ENCODE data around the gene DUSP1. TPM values are rescaled to one million over a fixed set of nuclear protein-coding genes. Genes with fewer than 3 reads are reported as not detected.
A peak's percentile ranks its signal among the peaks of the same experiment; 100 is the strongest.
"Not testable (repeated sequence)": the region's sequence is repeated elsewhere in the genome, so short reads cannot be mapped to it uniquely, and the experiment has no call there.

Gene DUSP1
- total RNA-seq, 1 experiment from 2014 or later = 10.3 TPM

GRCh38 chr5:172786736-172787462 is 15.9 kb upstream of the DUSP1 start:
- TF ChIP-seq EZH2 (IDR thresholded peaks at IDR 0.05; ENCODE audit: low read depth) (no peak), CTCF (conservative IDR thresholded peaks at IDR 0.05) (no peak)
- Histone ChIP-seq H3K27ac (no peak overlapping the region), H3K27me3 (ENCODE audit: insufficient read depth, low read depth) (no peaks in the 10 kb centered on the region), H3K9me2 (ENCODE audit: insufficient read depth) (no peaks in the 10 kb centered on the region), H3K4me3 (no peak overlapping the region), H3K79me2 (ENCODE audit: low read depth) (no peaks in the 10 kb centered on the region), H3K4me2 (no peak overlapping the region), H4K20me1 (ENCODE audit: insufficient read depth) (no peaks in the 10 kb centered on the region), H3F3A (ENCODE audit: insufficient read depth, low read depth) (peaks cover 24% of the 10 kb centered on the region), H3K4me1 (replicated peaks; ENCODE audit: insufficient read depth) (peaks cover 37% of the 10 kb centered on the region), H3K36me3 (ENCODE audit: low read depth) (no peaks in the 10 kb centered on the region), H3K9me3 (ENCODE audit: insufficient read depth, low read depth) (peaks cover 5% of the 10 kb centered on the region; the same call in 1 of the 2 replicates), H2AFZ (no peak overlapping the region)
- BruUV-seq (replicated peaks) = no TSS peak
- CTCF ChIA-PET = no interaction called here
- POLR2A ChIA-PET (ENCODE audit: unreplicated experiment) = no interaction called here
- intact Hi-C loops (cut with micrococcal nuclease; ENCODE audit: unreplicated experiment) = no loop called here
- DNase-seq = no peak

- no peaks in the 10 kb centered on the region for H3K36me3 ChIP-seq (ENCODE audit: low read depth)
- H3K4me2 ChIP-seq = no peak overlapping the region
- H3K9me3 ChIP-seq (ENCODE audit: insufficient read depth, low read depth) = peaks cover 5% of the 10 kb centered on the region; the same call in 1 of the 2 replicates
- CTCF ChIA-PET = no interaction called here
- H3F3A ChIP-seq (ENCODE audit: insufficient read depth, low read depth) = peaks cover 30% of the 10 kb centered on the region
- H3K27me3 ChIP-seq (ENCODE audit: insufficient read depth, low read depth) = no peaks in the 10 kb centered on the region
- H3K9me2 ChIP-seq (ENCODE audit: insufficient read depth) = no peaks in the 10 kb centered on the region
- H3K27ac ChIP-seq = no peak overlapping the region
- no peaks in the 10 kb centered on the region for H3K79me2 ChIP-seq (ENCODE audit: low read depth)
- POLR2A ChIA-PET (ENCODE audit: unreplicated experiment) = no interaction called here
- no peak overlapping the region for H3K4me3 ChIP-seq
- no TSS peak for BruUV-seq (replicated peaks)
- TF ChIP-seq CTCF (conservative IDR thresholded peaks at IDR 0.05) (no peak), EZH2 (IDR thresholded peaks at IDR 0.05; ENCODE audit: low read depth) (no peak)
- peaks cover 45% of the 10 kb centered on the region for H3K4me1 ChIP-seq (replicated peaks; ENCODE audit: insufficient read depth)
- H4K20me1 ChIP-seq (ENCODE audit: insufficient read depth) = no peaks in the 10 kb centered on the region
- no peak overlapping the region for H2AFZ ChIP-seq
- intact Hi-C loops (cut with micrococcal nuclease; ENCODE audit: unreplicated experiment) = no loop called here
- DNase-seq = no peak
Observed at GRCh38 chr5:172785429-172786088, 14.6 kb upstream of the DUSP1 start.

- CTCF ChIA-PET = interaction anchor here (0.6 kb wide), 1 partner anchor 76 kb away, joined by 4 read pairs; no protein-coding TSS in a partner anchor
Observed at GRCh38 chr5:172784162-172784561, 13.2 kb upstream of the DUSP1 start.

GRCh38 chr5:172783319-172783718 is 12.3 kb upstream of the DUSP1 start:
- H3K9me2 ChIP-seq (ENCODE audit: insufficient read depth); intact Hi-C loops (cut with micrococcal nuclease; ENCODE audit: unreplicated experiment); H3K79me2 ChIP-seq (ENCODE audit: low read depth); H3K9me3 ChIP-seq (ENCODE audit: insufficient read depth, low read depth); H3K36me3 ChIP-seq (ENCODE audit: low read depth); POLR2A ChIA-PET (ENCODE audit: unreplicated experiment); H3K4me3 ChIP-seq; BruUV-seq (replicated peaks); DNase-seq; CTCF ChIA-PET; H2AFZ ChIP-seq; H3K27me3 ChIP-seq (ENCODE audit: insufficient read depth, low read depth); H4K20me1 ChIP-seq (ENCODE audit: insufficient read depth): not testable (repeated sequence)
- Histone ChIP-seq H3K4me1 (replicated peaks; ENCODE audit: insufficient read depth) (peaks cover 36% of the 10 kb centered on the region), H3F3A (ENCODE audit: insufficient read depth, low read depth) (peaks cover 28% of the 10 kb centered on the region), H3K4me2 (peak overlapping the region; percentile 21; the same call in 1 of the 2 replicates), H3K27ac (peak overlapping the region; percentile 90)

More at GRCh38 chr5:172784162-172784561, 13.2 kb upstream of the DUSP1 start:
- H3K27me3 ChIP-seq (ENCODE audit: insufficient read depth, low read depth); BruUV-seq (replicated peaks); intact Hi-C loops (cut with micrococcal nuclease; ENCODE audit: unreplicated experiment); H4K20me1 ChIP-seq (ENCODE audit: insufficient read depth); H3K4me2 ChIP-seq; H3K79me2 ChIP-seq (ENCODE audit: low read depth); POLR2A ChIA-PET (ENCODE audit: unreplicated experiment); H3K9me2 ChIP-seq (ENCODE audit: insufficient read depth); H3K9me3 ChIP-seq (ENCODE audit: insufficient read depth, low read depth); H2AFZ ChIP-seq; H3K27ac ChIP-seq; DNase-seq; H3K36me3 ChIP-seq (ENCODE audit: low read depth); H3K4me3 ChIP-seq: not testable (repeated sequence)
- Histone ChIP-seq H3F3A (ENCODE audit: insufficient read depth, low read depth) (peaks cover 21% of the 10 kb centered on the region), H3K4me1 (replicated peaks; ENCODE audit: insufficient read depth) (peaks cover 32% of the 10 kb centered on the region)
